Prostate gland (tissue), 2 donors: ENCODE results near the gene ARL5B. TPM values are rescaled to one million over a fixed set of nuclear protein-coding genes. Genes with fewer than 3 reads are reported as not detected.

Source experiments
- DNase-seq: peaks from one replicate; pipeline ENCODE4 v3.0.0-alpha.2; 2019; ENCODE audit warnings: low spot score
- H3K27ac ChIP-seq, 2 donors: fragments of 200-600 bp; sonication (generic); 2 replicates each; pipeline ENCODE4 v1.5.1; 2017 to 2019
- H3K27me3 ChIP-seq: fragments of 200-600 bp; sonication (generic); replicated peaks from 2 replicates; pipeline ENCODE4 v1.5.1; 2019; ENCODE audit not compliant: insufficient read depth
- H3K36me3 ChIP-seq, 2 donors: fragments of 200-600 bp; sonication (generic); 1 replicate in 1 of 2; 2 replicates in 1 of 2; pipeline versions ENCODE4 v1.5.1 to v1.8.1; 2017 to 2019
- H3K4me1 ChIP-seq: fragments of 200-600 bp; sonication (generic); replicated peaks from 2 replicates; pipeline ENCODE4 v1.5.1; 2019
- H3K4me3 ChIP-seq, 2 donors: fragments of 200-600 bp; sonication (generic); 2 replicates each; pipeline ENCODE4 v1.5.1; 2017 to 2019
- H3K9me3 ChIP-seq: fragments of 200-600 bp; sonication (generic); 2 replicates; pipeline ENCODE4 v1.5.1; 2017
- CTCF ChIP-seq, 4 experiments: fragments of 200-600 bp in 2 of 4; fragments of 450-650 bp in 2 of 4; sonication (generic) in 2 of 4; IDR thresholded peaks; 1 replicate in 3 of 4; 2 replicates in 1 of 4; pipeline ENCODE4 v1.5.1; 2016 to 2019; ENCODE audit warnings: antibody characterized with exemption in 4 of 4, mild to moderate bottlenecking in 2 of 4, moderate library complexity in 2 of 4
- POLR2A ChIP-seq: fragments of 450-650 bp; IDR thresholded peaks from one replicate; pipeline ENCODE4 v1.6.1; 2016; ENCODE audit warnings: antibody characterized with exemption, mild to moderate bottlenecking
- POLR2AphosphoS5 ChIP-seq: sonication (generic); formaldehyde crosslinking; IDR thresholded peaks from one replicate; pipeline ENCODE4 v1.6.1; 2017; ENCODE audit warnings: antibody characterized with exemption
- WGBS: methylation state at CpG from one replicate; pipeline ENCODE4 v1.1.5; 2018; 5-methylcytosine and 5-hydroxymethylcytosine counted together
- intact Hi-C: fragments of 100-400 bp; cut with DNase I; formaldehyde crosslinking; loops from one replicate; pipeline ENCODE4 v1.14.2; 2022
- total RNA-seq, 2 donors: library from RNA; depleted of rRNA; stranded (reverse); fragments of >200 nt; gene quantifications; one replicate each; pipeline ENCODE4 v1.1.0, GENCODE V29; 2016

ARL5B gene
- total RNA-seq, 2 donors from 2014 or later: 10.7 to 14.5 TPM

- H3K36me3 ChIP-seq: no peaks in the 10 kb centered on the region
- H3K4me1 ChIP-seq: no peaks in the 10 kb centered on the region
- no peak overlapping the region for H3K4me3 ChIP-seq
- WGBS: 41% methylated on average over 3 of the region's 3 CpGs
- DNase-seq: no peak
- no peak overlapping the region for H3K27ac ChIP-seq
- H3K27me3 ChIP-seq: no peaks in the 10 kb centered on the region
- TF ChIP-seq POLR2AphosphoS5 (no peak), CTCF (IDR thresholded peaks at IDR 0.05) (no peak), POLR2A (no peak)
- intact Hi-C loops: no loop called here
- no peaks in the 10 kb centered on the region for H3K9me3 ChIP-seq
Measured at GRCh38 chr10:18665815-18666558, 6.8 kb downstream of the ARL5B start.

GRCh38 chr10:18666810-18667209 is 7.6 kb downstream of the ARL5B start:
- no peak overlapping the region for H3K27ac ChIP-seq
- no peaks in the 10 kb centered on the region for H3K27me3 ChIP-seq
- H3K9me3 ChIP-seq: no peaks in the 10 kb centered on the region
- intact Hi-C loops: no loop called here
- H3K4me1 ChIP-seq: no peaks in the 10 kb centered on the region
- TF ChIP-seq CTCF (IDR thresholded peaks at IDR 0.05): no peak
- no peak for TF ChIP-seq POLR2A
- no peak for TF ChIP-seq POLR2AphosphoS5
- H3K36me3 ChIP-seq: no peaks in the 10 kb centered on the region
- WGBS: 50% methylated on average over 2 of the region's 2 CpGs
- H3K4me3 ChIP-seq: no peak overlapping the region
- DNase-seq: no peak

- Histone ChIP-seq H3K4me3 (no peak overlapping the region), H3K9me3 (no peaks in the 10 kb centered on the region), H3K4me1 (no peaks in the 10 kb centered on the region), H3K36me3 (no peaks in the 10 kb centered on the region), H3K27me3 (no peaks in the 10 kb centered on the region), H3K27ac (no peak overlapping the region)
- 91% methylated on average over 2 of the region's 2 CpGs for WGBS
- intact Hi-C loops: no loop called here
- TF ChIP-seq POLR2AphosphoS5 (no peak), CTCF (IDR thresholded peaks at IDR 0.05) (no peak), POLR2A (no peak)
- no peak for DNase-seq
Measured at GRCh38 chr10:18668026-18668425, 8.8 kb downstream of the ARL5B start.

GRCh38 chr10:18675086-18675801 is 16.0 kb downstream of the ARL5B start:
- Histone ChIP-seq H3K36me3 (no peaks in the 10 kb centered on the region), H3K4me3 (no peak overlapping the region), H3K4me1 (no peaks in the 10 kb centered on the region), H3K27me3 (no peaks in the 10 kb centered on the region), H3K9me3 (no peaks in the 10 kb centered on the region), H3K27ac (no peak overlapping the region)
- intact Hi-C loops: no loop called here
- 92% methylated on average over 4 of the region's 4 CpGs for whole genome bisulfite sequencing
- no peak for DNase-seq
- TF ChIP-seq POLR2A: no peak
- no peak for TF ChIP-seq CTCF (IDR thresholded peaks at IDR 0.05)
- TF ChIP-seq POLR2AphosphoS5: no peak

GRCh38 chr10:18680754-18681153 is 21.5 kb downstream of the ARL5B start:
- 93% methylated on average over 3 of the region's 3 CpGs for WGBS
- Histone ChIP-seq H3K9me3 (no peaks in the 10 kb centered on the region), H3K4me1 (no peaks in the 10 kb centered on the region), H3K27ac (no peak overlapping the region), H3K36me3 (no peaks in the 10 kb centered on the region), H3K4me3 (no peak overlapping the region), H3K27me3 (no peaks in the 10 kb centered on the region)
- intact Hi-C loops: no loop called here
- no peak for TF ChIP-seq POLR2AphosphoS5
- no peak for TF ChIP-seq POLR2A
- TF ChIP-seq CTCF (IDR thresholded peaks at IDR 0.05): no peak
- no peak for DNase-seq
